ENCODE measurements around the gene EP400.

GRCh38 chr12:131965073-131965472, 15.3 kb downstream of the EP400 start:
- TF ChIP-seq CTCF (IDR thresholded peaks at IDR 0.05; ENCODE audit: low read depth, low read length) = no peak
- TF ChIP-seq EZH2phosphoT487 (IDR thresholded peaks at IDR 0.05; ENCODE audit: low read depth) = no peak

All from OCI-LY3 (cell line).